T-helper 1 cell treated with Interleukin-12 subunit alpha and Interleukin-12 subunit beta and Interleukin-4 antibody, amounts not matched to agents 30 μg/mL and 1 μg/mL, for 36 hours (primary cell): ENCODE results near the gene MNDA.

Source experiments
- H3K27ac Mint-ChIP-seq: one replicate; pipeline ENCODE4 v1.8.0; 2021; ENCODE audit warnings: mild to moderate bottlenecking, mixed read lengths
- H3K27me3 Mint-ChIP-seq: one replicate; pipeline ENCODE4 v1.8.0; 2021; ENCODE audit warnings: low read depth, mixed read lengths
- H3K36me3 Mint-ChIP-seq: one replicate; pipeline ENCODE4 v1.8.0; 2021; ENCODE audit warnings: low read depth, mixed read lengths
- H3K4me1 Mint-ChIP-seq: one replicate; pipeline ENCODE4 v1.8.0; 2021; ENCODE audit warnings: low read depth, mixed read lengths
- H3K4me3 Mint-ChIP-seq: one replicate; pipeline ENCODE4 v1.8.0; 2021; ENCODE audit warnings: mild to moderate bottlenecking, moderate library complexity, mixed read lengths
- H3K9me3 Mint-ChIP-seq: one replicate; pipeline ENCODE4 v1.8.0; 2021; ENCODE audit warnings: mixed read lengths

The MNDA gene

DNA sequence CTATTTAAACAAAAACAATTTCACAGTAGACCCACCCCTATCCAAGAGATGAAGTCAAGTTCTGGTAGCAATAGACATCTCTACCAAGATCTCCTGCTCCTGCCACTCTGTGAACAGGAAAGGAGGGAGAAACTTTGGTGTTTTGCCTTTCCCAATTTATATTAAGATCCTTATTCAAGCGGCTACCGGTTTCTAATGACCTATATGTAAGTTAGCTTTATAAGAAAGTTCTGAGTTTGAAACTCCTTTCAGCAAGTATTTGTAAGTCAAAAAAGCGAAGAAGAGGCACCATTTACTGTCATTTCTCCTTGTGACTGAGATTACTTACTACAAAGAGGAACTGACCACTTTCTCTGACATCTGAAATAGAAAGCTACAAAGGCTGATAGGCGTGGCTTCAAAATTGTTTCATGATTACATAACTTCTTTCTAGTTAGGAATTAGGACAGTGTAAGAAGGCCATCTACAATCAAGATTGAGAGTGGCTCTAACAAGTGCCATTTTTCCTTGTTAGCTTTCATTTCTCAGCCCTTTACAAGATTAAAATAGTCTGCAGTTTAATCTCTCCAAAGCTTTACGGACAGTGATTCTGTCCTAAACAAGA lies at the start of gene MNDA:
MNDA (plus strand) TSS at position 448 of the 604 bp plus-strand sequence. CDS start 10,803 bp downstream, outside the sequence.
- H3K9me3 Mint-ChIP-seq: peaks cover 30% of the 10 kb centered on the region
- no peak within 1 kb of the TSS for H3K4me3 Mint-ChIP-seq
- H3K4me1 Mint-ChIP-seq: peaks cover 10% of the 10 kb centered on the region

DNA sequence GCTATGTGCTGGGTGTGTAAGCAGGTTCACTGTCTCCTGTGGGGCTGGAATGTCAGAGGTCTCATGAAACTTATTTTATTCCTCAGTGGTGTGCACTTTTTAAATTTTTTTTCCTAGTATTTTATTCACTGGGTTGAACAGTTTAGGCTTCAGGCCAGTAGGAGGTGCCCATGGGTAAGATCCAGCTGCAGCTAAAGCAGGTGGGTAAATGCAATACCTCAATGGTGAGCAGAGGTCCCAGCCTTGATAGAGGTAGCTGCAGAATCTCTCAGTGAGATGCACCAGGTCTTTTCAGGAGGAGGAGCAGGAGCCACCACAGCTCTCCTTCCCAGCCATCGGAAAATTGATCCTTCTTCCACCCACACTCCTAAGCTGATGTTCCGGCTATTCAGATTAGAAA lies 37.5 kb upstream of the MNDA start:
- H3K4me1 Mint-ChIP-seq: no peaks in the 10 kb centered on the region
- H3K27ac Mint-ChIP-seq: no peak overlapping the region
- no peaks in the 10 kb centered on the region for H3K9me3 Mint-ChIP-seq
- no peak overlapping the region for H3K4me3 Mint-ChIP-seq
- peaks cover 10% of the 10 kb centered on the region for H3K27me3 Mint-ChIP-seq
- no peaks in the 10 kb centered on the region for H3K36me3 Mint-ChIP-seq

More for the DNA sequence above, at the start of gene MNDA:
- Mint-ChIP-seq H3K36me3 (peaks cover 10% of the 10 kb centered on the region), H3K27ac (peak within 1 kb of the TSS; percentile 47), H3K27me3 (peaks cover 4% of the 10 kb centered on the region)

GRCh38 chr1:158794247-158794646 lies 36.9 kb upstream of the MNDA start:
- peaks cover 7% of the 10 kb centered on the region for H3K27me3 Mint-ChIP-seq
- H3K27ac Mint-ChIP-seq: no peak overlapping the region
- H3K4me3 Mint-ChIP-seq: no peak overlapping the region
- H3K36me3 Mint-ChIP-seq: no peaks in the 10 kb centered on the region
- H3K9me3 Mint-ChIP-seq: no peaks in the 10 kb centered on the region
- H3K4me1 Mint-ChIP-seq: no peaks in the 10 kb centered on the region

- Mint-ChIP-seq H3K27me3 (peaks cover 25% of the 10 kb centered on the region), H3K4me3 (no peak overlapping the region), H3K36me3 (no peaks in the 10 kb centered on the region), H3K27ac (no peak overlapping the region), H3K4me1 (no peaks in the 10 kb centered on the region), H3K9me3 (no peaks in the 10 kb centered on the region)
Observed at GRCh38 chr1:158798531-158798930, 32.6 kb upstream of the MNDA start.

DNA sequence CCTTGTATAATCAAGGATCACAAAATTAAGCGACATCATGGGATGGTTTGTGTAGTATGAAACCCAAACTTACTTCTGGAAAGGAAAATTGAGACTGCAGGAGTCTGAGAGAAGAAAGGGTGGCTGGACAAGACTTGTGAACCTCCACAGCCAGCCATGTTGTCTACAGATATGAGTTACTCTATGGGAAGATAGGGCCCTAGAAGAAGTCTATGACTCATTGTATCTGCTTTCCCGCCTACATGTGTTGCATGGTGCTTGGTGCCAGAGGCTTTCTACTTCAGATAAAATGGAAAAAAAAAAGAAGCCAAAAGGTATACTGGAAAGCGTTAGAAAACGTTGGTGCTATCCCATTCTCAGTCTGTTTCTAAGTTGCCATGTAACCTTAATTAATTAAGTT lies 31.5 kb upstream of the MNDA start:
- Mint-ChIP-seq H3K4me1 (no peaks in the 10 kb centered on the region), H3K4me3 (no peak overlapping the region), H3K27ac (no peak overlapping the region), H3K36me3 (no peaks in the 10 kb centered on the region), H3K9me3 (no peaks in the 10 kb centered on the region), H3K27me3 (peaks cover 33% of the 10 kb centered on the region)

GRCh38 chr1:158800526-158800925 lies 30.6 kb upstream of the MNDA start:
- Mint-ChIP-seq H3K36me3 (no peaks in the 10 kb centered on the region), H3K27ac (no peak overlapping the region), H3K4me3 (no peak overlapping the region), H3K27me3 (peaks cover 33% of the 10 kb centered on the region), H3K4me1 (no peaks in the 10 kb centered on the region), H3K9me3 (no peaks in the 10 kb centered on the region)

- no peaks in the 10 kb centered on the region for H3K4me1 Mint-ChIP-seq
- H3K4me3 Mint-ChIP-seq: no peak overlapping the region
- peaks cover 36% of the 10 kb centered on the region for H3K27me3 Mint-ChIP-seq
- H3K36me3 Mint-ChIP-seq: no peaks in the 10 kb centered on the region
- H3K9me3 Mint-ChIP-seq: no peaks in the 10 kb centered on the region
- H3K27ac Mint-ChIP-seq: no peak overlapping the region
Observed at GRCh38 chr1:158801396-158801795, 29.8 kb upstream of the MNDA start.

GRCh38 chr1:158803678-158804077 lies 27.5 kb upstream of the MNDA start:
- H3K9me3 Mint-ChIP-seq: no peaks in the 10 kb centered on the region
- no peaks in the 10 kb centered on the region for H3K36me3 Mint-ChIP-seq
- H3K4me3 Mint-ChIP-seq: no peak overlapping the region
- H3K4me1 Mint-ChIP-seq: no peaks in the 10 kb centered on the region
- H3K27me3 Mint-ChIP-seq: peaks cover 41% of the 10 kb centered on the region
- no peak overlapping the region for H3K27ac Mint-ChIP-seq

- no peak overlapping the region for H3K27ac Mint-ChIP-seq
- H3K27me3 Mint-ChIP-seq: peaks cover 40% of the 10 kb centered on the region
- H3K4me3 Mint-ChIP-seq: no peak overlapping the region
- peaks cover 2% of the 10 kb centered on the region for H3K36me3 Mint-ChIP-seq
- no peaks in the 10 kb centered on the region for H3K4me1 Mint-ChIP-seq
- H3K9me3 Mint-ChIP-seq: no peaks in the 10 kb centered on the region
Observed at GRCh38 chr1:158806916-158807536, 24.1 kb upstream of the MNDA start.

DNA sequence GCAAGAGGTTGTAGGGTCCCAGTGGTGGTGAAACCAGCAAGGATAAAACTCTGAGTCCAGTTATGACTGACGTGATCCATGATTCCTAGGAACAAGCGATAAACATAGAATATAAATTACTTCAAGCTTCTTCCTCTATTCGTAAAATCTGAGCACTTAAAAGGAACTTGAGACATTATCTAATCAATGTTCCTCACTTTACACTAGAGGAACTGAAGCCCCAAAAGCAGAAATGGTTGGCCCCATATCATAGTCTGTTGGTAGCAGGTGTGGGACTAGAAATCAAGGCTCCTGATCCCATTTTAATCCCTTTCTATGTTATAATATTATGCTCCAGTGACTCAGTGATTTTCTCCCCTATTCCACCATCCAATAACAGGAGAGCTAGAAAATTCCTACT lies 21.9 kb upstream of the MNDA start:
- peaks cover 2% of the 10 kb centered on the region for H3K36me3 Mint-ChIP-seq
- H3K27ac Mint-ChIP-seq: no peak overlapping the region

GRCh38 chr1:158809862-158810261 lies 21.3 kb upstream of the MNDA start:
- peaks cover 2% of the 10 kb centered on the region for H3K36me3 Mint-ChIP-seq
- no peak overlapping the region for H3K27ac Mint-ChIP-seq
- peaks cover 21% of the 10 kb centered on the region for H3K27me3 Mint-ChIP-seq
- no peak overlapping the region for H3K4me3 Mint-ChIP-seq
- peaks cover 6% of the 10 kb centered on the region for H3K4me1 Mint-ChIP-seq
- H3K9me3 Mint-ChIP-seq: no peaks in the 10 kb centered on the region

More for the DNA sequence above, 21.9 kb upstream of the MNDA start:
- Mint-ChIP-seq H3K4me3 (no peak overlapping the region), H3K9me3 (no peaks in the 10 kb centered on the region), H3K4me1 (peaks cover 6% of the 10 kb centered on the region), H3K27me3 (peaks cover 22% of the 10 kb centered on the region)

DNA sequence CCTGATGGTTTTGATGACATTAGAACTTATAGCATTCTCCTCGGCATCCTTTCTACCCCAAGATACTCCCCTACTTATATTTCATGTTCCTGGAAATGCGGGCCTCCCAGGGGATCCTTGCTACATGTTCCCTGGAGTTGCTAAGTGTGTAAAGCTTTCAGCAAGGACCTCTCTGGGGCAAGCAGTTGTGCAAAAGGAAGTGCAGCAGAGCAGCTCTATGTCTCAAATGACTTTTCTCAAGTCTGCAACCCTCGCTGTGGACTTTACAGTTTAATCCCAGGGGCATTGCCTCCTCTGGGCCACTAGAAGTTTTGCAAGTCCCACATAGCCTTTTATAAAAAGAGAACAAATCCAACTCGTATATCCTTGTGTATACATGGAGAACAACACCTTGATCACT lies 20.8 kb upstream of the MNDA start:
- peaks cover 21% of the 10 kb centered on the region for H3K27me3 Mint-ChIP-seq
- H3K36me3 Mint-ChIP-seq: peaks cover 2% of the 10 kb centered on the region
- H3K9me3 Mint-ChIP-seq: no peaks in the 10 kb centered on the region
- no peak overlapping the region for H3K27ac Mint-ChIP-seq
- peaks cover 6% of the 10 kb centered on the region for H3K4me1 Mint-ChIP-seq
- no peak overlapping the region for H3K4me3 Mint-ChIP-seq

DNA sequence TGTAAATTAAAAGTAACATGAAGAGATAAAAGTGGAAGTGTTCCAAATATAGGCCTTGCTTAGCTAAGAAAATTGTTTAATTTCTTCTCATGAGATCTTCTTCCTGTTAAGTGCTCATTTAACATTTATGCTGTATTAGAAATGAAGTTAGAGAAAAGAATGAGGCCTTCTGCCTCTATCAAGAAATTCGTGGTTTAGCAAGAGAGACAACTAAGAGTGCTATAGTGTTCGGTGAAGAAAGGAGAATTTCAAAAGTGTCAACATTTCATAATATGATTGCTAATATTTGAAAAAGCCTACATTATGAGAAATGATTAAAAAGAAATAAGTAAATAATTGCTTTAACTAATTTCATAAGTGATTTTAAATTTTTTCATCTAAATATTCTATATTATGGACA lies 18.8 kb upstream of the MNDA start:
- Mint-ChIP-seq H3K27me3 (peaks cover 11% of the 10 kb centered on the region), H3K27ac (no peak overlapping the region), H3K4me3 (no peak overlapping the region), H3K4me1 (peaks cover 8% of the 10 kb centered on the region), H3K9me3 (no peaks in the 10 kb centered on the region), H3K36me3 (peaks cover 3% of the 10 kb centered on the region)

GRCh38 chr1:158813164-158813563 lies 18.0 kb upstream of the MNDA start:
- no peaks in the 10 kb centered on the region for H3K9me3 Mint-ChIP-seq
- H3K4me1 Mint-ChIP-seq: peaks cover 13% of the 10 kb centered on the region
- no peak overlapping the region for H3K27ac Mint-ChIP-seq
- H3K27me3 Mint-ChIP-seq: peaks cover 6% of the 10 kb centered on the region
- H3K36me3 Mint-ChIP-seq: peaks cover 3% of the 10 kb centered on the region
- no peak overlapping the region for H3K4me3 Mint-ChIP-seq

DNA sequence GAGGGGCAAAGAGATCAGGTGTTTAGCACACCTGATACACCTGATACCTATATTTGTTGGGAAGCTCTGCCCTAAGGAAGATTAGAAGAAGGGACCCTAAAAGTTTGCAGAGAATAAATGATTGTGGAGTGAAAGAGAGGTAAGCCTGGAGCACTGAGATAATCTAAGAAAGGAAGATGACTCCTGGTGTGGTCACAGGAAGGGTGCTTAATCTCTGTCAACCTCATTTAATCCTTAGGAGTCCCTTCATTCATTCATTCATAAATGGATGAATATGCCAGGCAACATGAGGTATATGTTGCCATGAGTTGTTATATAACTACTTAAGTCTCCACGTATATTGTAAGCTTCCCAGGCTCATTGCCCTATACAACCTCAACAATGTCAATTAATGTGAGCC lies 16.2 kb upstream of the MNDA start:
- H3K27ac Mint-ChIP-seq: no peak overlapping the region
- peaks cover 31% of the 10 kb centered on the region for H3K4me1 Mint-ChIP-seq
- peaks cover 5% of the 10 kb centered on the region for H3K36me3 Mint-ChIP-seq
- peaks cover 6% of the 10 kb centered on the region for H3K27me3 Mint-ChIP-seq
- H3K9me3 Mint-ChIP-seq: no peaks in the 10 kb centered on the region
- no peak overlapping the region for H3K4me3 Mint-ChIP-seq
